HCT116 (cell line): ENCODE data around the gene EPHA1. TPM values are rescaled to one million over a fixed set of nuclear protein-coding genes. Genes with fewer than 3 reads are reported as not detected.

Experiments
- ATAC-seq: fragments of 200-7000 bp; cut with Tn5 transposase; 2 replicates; pipeline ENCODE4 v1.9.1; 2020; ENCODE audit warnings: mild to moderate bottlenecking, moderate library complexity
- BruUV-seq: library from RNA; stranded (reverse); fragments of 400-500 nt; replicated peaks from 2 replicates; lab custom pipeline; 2021; lab: Mats Ljungman, UMichigan
- CTCF ChIA-PET: fragments of 300-600 bp; sonication (Branson Sonifier 250); formaldehyde crosslinking; loops from one replicate; lab custom pipeline; 2021; ENCODE audit warnings: antibody characterized with exemption; lab: Charles Lee
- POLR2A ChIA-PET: fragments of 300-600, 350-600 bp; sonication (Branson Sonifier 250); formaldehyde crosslinking; loops from one replicate; lab custom pipeline; 2021; ENCODE audit warnings: antibody characterized with exemption; lab: Charles Lee
- RAD21 ChIA-PET, 2 experiments: fragments of 300-600 bp; sonication (Branson Sonifier 250); formaldehyde crosslinking; loops; one replicate each; lab custom pipeline; 2023; ENCODE audit warnings: low total read pairs in 2 of 2; ENCODE audit not compliant: uncharacterized antibody in 2 of 2, unreplicated experiment in 2 of 2, low non-redundant PET in 1 of 2; lab: Charles Lee
- DNase-seq: peaks from one replicate; pipeline ENCODE4 v3.0.0-alpha.2; 2010; ENCODE audit warnings: low read depth, low spot score
- H2AFZ ChIP-seq: fragments of 200-600 bp; shearing (Covaris generic), sonication (generic); 2 replicates; pipeline ENCODE4 v1.6.1; 2017; ENCODE audit warnings: low read depth, mixed run types, mixed read lengths, antibody characterized with exemption, low read length; ENCODE audit not compliant: poor library complexity, severe bottlenecking
- H3K27ac ChIP-seq: 2 replicates; pipeline ENCODE4 v1.5.1; 2012; ENCODE audit warnings: low read depth, low read length
- H3K27me3 ChIP-seq: fragments of 200-600 bp; sonication (generic); 2 replicates; pipeline ENCODE4 v1.6.1; 2016; ENCODE audit warnings: mixed run types, low read length, mixed read lengths; ENCODE audit not compliant: insufficient read depth
- H3K36me3 ChIP-seq, 2 experiments: fragments of 200-500 bp in 1 of 2; fragments of 200-600 bp in 1 of 2; sonication (Bioruptor generic) in 1 of 2; sonication (generic) in 1 of 2; 2 replicates each; pipeline versions ENCODE4 v1.5.1 to v1.6.1; 2014 to 2016; ENCODE audit warnings: low read length in 2 of 2, inconsistent platforms in 1 of 2, mixed read lengths in 1 of 2, mixed run types in 1 of 2; ENCODE audit not compliant: insufficient read depth in 2 of 2, control insufficient read depth in 1 of 2
- H3K4me1 ChIP-seq, 2 experiments: fragments of 200-600 bp in 1 of 2; sonication (generic) in 1 of 2; 2 replicates each; pipeline versions ENCODE4 v1.5.1 to v1.6.1; 2012 to 2017; ENCODE audit warnings: low read length in 2 of 2, inconsistent platforms in 1 of 2, mild to moderate bottlenecking in 1 of 2, mixed read lengths in 1 of 2, mixed run types in 1 of 2, moderate library complexity in 1 of 2; ENCODE audit not compliant: insufficient read depth in 2 of 2, control insufficient read depth in 1 of 2
- H3K4me2 ChIP-seq: fragments of 200-600 bp; sonication (generic); 2 replicates; pipeline ENCODE4 v1.6.1; 2017; ENCODE audit warnings: mixed run types, low read length, mixed read lengths
- H3K4me3 ChIP-seq, 2 experiments: fragments of 200-600 bp in 1 of 2; sonication (generic) in 1 of 2; replicated peaks in 1 of 2; 2 replicates each; pipeline ENCODE4 v1.5.1; 2011 to 2016; ENCODE audit warnings: low read length in 2 of 2, control low read depth in 1 of 2, low read depth in 1 of 2, mild to moderate bottlenecking in 1 of 2, mixed read lengths in 1 of 2, mixed run types in 1 of 2
- H3K79me2 ChIP-seq: fragments of 200-600 bp; sonication (generic); 2 replicates; pipeline ENCODE4 v1.6.1; 2017; ENCODE audit warnings: mild to moderate bottlenecking, mixed run types, low read length, moderate library complexity, mixed read lengths; ENCODE audit not compliant: insufficient read depth
- H3K9ac ChIP-seq: fragments of 200-600 bp; sonication (generic); 2 replicates; pipeline ENCODE4 v1.6.1; 2016; ENCODE audit warnings: low read length, mixed read lengths
- H3K9me2 ChIP-seq: fragments of 200-600 bp; sonication (generic), shearing (Covaris generic); 2 replicates; pipeline ENCODE4 v1.6.1; 2017; ENCODE audit warnings: mixed run types, mild to moderate bottlenecking, moderate library complexity; ENCODE audit not compliant: insufficient read depth
- H3K9me3 ChIP-seq, 2 experiments: fragments of 200-500 bp in 1 of 2; fragments of 200-600 bp in 1 of 2; sonication (Bioruptor generic) in 1 of 2; sonication (generic) in 1 of 2; 2 replicates each; pipeline ENCODE4 v1.6.1; 2014 to 2017; ENCODE audit warnings: low read length in 2 of 2, mixed read lengths in 2 of 2, inconsistent platforms in 1 of 2, low read depth in 1 of 2, mild to moderate bottlenecking in 1 of 2, mixed run types in 1 of 2, moderate library complexity in 1 of 2; ENCODE audit not compliant: control insufficient read depth in 1 of 2, insufficient read depth in 1 of 2
- H4K20me1 ChIP-seq: fragments of 200-600 bp; sonication (generic), shearing (Covaris generic); 2 replicates; pipeline ENCODE4 v1.6.1; 2017; ENCODE audit warnings: mixed run types, mild to moderate bottlenecking, moderate library complexity; ENCODE audit not compliant: insufficient read depth
- CEBPB ChIP-seq: IDR thresholded peaks from 2 replicates; pipeline ENCODE4 v1.6.1; 2012; ENCODE audit warnings: low read depth
- CTCF ChIP-seq, 3 experiments: fragments of 200-600 bp in 1 of 3; sonication (generic) in 1 of 3; IDR thresholded peaks in 2 of 3; conservative IDR thresholded peaks in 1 of 3; 2 replicates each; pipeline ENCODE4 v1.5.1; 2012 to 2017; ENCODE audit warnings: low read depth in 2 of 3, low read length in 2 of 3, antibody characterized with exemption in 1 of 3, borderline replicate concordance in 1 of 3, control low read depth in 1 of 3, mild to moderate bottlenecking in 1 of 3, mixed read lengths in 1 of 3, mixed run types in 1 of 3, moderate library complexity in 1 of 3; ENCODE audit not compliant: insufficient read depth in 1 of 3
- EGR1 ChIP-seq: IDR thresholded peaks from 2 replicates; pipeline ENCODE4 v1.6.1; 2012; ENCODE audit warnings: low read depth
- FOSL1 ChIP-seq: IDR thresholded peaks from 2 replicates; pipeline ENCODE4 v1.6.1; 2012; ENCODE audit warnings: low read depth
- JUND ChIP-seq: IDR thresholded peaks from 2 replicates; pipeline ENCODE4 v1.6.1; 2012
- MAX ChIP-seq: IDR thresholded peaks from 2 replicates; pipeline ENCODE4 v1.6.1; 2012
- POLR2A ChIP-seq: IDR thresholded peaks from 2 replicates; pipeline ENCODE4 v1.7.0; 2011; ENCODE audit warnings: borderline replicate concordance; ENCODE audit not compliant: insufficient read depth, insufficient read length; ENCODE audit errors: extremely low read depth
- POLR2AphosphoS5 ChIP-seq: IDR thresholded peaks from 2 replicates; pipeline ENCODE4 v1.6.1; 2011; ENCODE audit warnings: mild to moderate bottlenecking, low read depth, low read length, moderate library complexity
- RAD21 ChIP-seq: IDR thresholded peaks from 2 replicates; pipeline ENCODE4 v1.6.1; 2012; ENCODE audit warnings: low read depth, mild to moderate bottlenecking
- REST ChIP-seq: IDR thresholded peaks from 2 replicates; pipeline ENCODE4 v1.6.1; 2012; ENCODE audit warnings: low read depth
- SIN3A ChIP-seq: IDR thresholded peaks from 2 replicates; pipeline ENCODE4 v1.6.1; 2012; ENCODE audit warnings: low read depth
- SRF ChIP-seq: IDR thresholded peaks from 2 replicates; pipeline ENCODE4 v1.6.1; 2012; ENCODE audit warnings: low read depth
- ZBTB33 ChIP-seq: IDR thresholded peaks from 2 replicates; pipeline ENCODE4 v1.6.1; 2011; ENCODE audit warnings: mild to moderate bottlenecking, low read length, moderate library complexity; ENCODE audit not compliant: insufficient replicate concordance; ENCODE audit errors: extremely low read depth
- ZFX ChIP-seq: fragments of 450-650 bp; IDR thresholded peaks from 2 replicates; pipeline ENCODE4 v1.6.1; 2017
- ZNF274 ChIP-seq: fragments of 200-500 bp; sonication (Bioruptor generic); IDR thresholded peaks from 2 replicates; pipeline ENCODE4 v1.6.1; 2014; ENCODE audit warnings: mild to moderate bottlenecking, low read depth, low read length, inconsistent platforms
- intact Hi-C: fragments of 100-400 bp; cut with micrococcal nuclease; formaldehyde crosslinking; loops from 2 replicates; pipeline ENCODE4 v1.10.0; 2022
- total RNA-seq: library from RNA; stranded (reverse); gene quantifications from one replicate; pipeline ENCODE4 v1.2.1, GENCODE V29; 2021; ENCODE audit not compliant: unreplicated experiment

The EPHA1 gene
- total RNA-seq, 1 experiment from 2014 or later: 29.9 TPM

GRCh38 chr7:143345428-143345900 lies 63.2 kb downstream of the EPHA1 start (continued):
- peak; percentile 70 to 78 (median 72); a peak in 5 of 6 replicates for TF ChIP-seq CTCF (IDR thresholded peaks at IDR 0.05 in 2 of 3, conservative IDR thresholded peaks at IDR 0.05 in 1 of 3; ENCODE audit: borderline replicate concordance in 1 of 3, insufficient read depth in 1 of 3, low read depth in 2 of 3, low read length in 2 of 3)
- TF ChIP-seq RAD21: peak; percentile 46
- no peak for TF ChIP-seq JUND
- no peak for TF ChIP-seq POLR2A
- TF ChIP-seq, all 23 proteins: peak for 6

GRCh38 chr7:143343596-143343995 lies 65.1 kb downstream of the EPHA1 start:
- ATAC-seq (no peak), DNase-seq (no peak)
- ChIA-PET CTCF (no interaction called here), RAD21 (no interaction called here), POLR2A (no interaction called here)
- H3K9me2 ChIP-seq: no peaks in the 10 kb centered on the region
- no peaks in the 10 kb centered on the region for H4K20me1 ChIP-seq
- H3K36me3 ChIP-seq: no peaks in the 10 kb centered on the region
- H3K4me1 ChIP-seq: peaks cover 4 to 14% of the 10 kb centered on the region in 2 experiments; a peak in 3 of 4 replicates
- TF ChIP-seq SIN3A (no peak), MAX (no peak), EGR1 (no peak), ZFX (no peak), JUND (no peak), POLR2AphosphoS5 (no peak), FOSL1 (no peak), ZNF274 (no peak), REST (no peak), SRF (no peak), POLR2A (no peak), CEBPB (no peak), ZBTB33 (no peak)
- H3K9me3 ChIP-seq: no peaks in the 10 kb centered on the region
- no peak overlapping the region for H3K4me2 ChIP-seq
- H3K27me3 ChIP-seq: no peaks in the 10 kb centered on the region
- no TSS peak for BruUV-seq
- no peak overlapping the region for H2AFZ ChIP-seq
- H3K4me3 ChIP-seq: no peak overlapping the region
- H3K27ac ChIP-seq: no peak overlapping the region
- H3K9ac ChIP-seq: no peak overlapping the region
- no peaks in the 10 kb centered on the region for H3K79me2 ChIP-seq
- intact Hi-C loops: no loop called here
